AML-193 (cell line): Measurements from ENCODE around the gene CRYBG2.
"Not testable (repeated sequence)": the region's sequence is repeated elsewhere in the genome, so short reads cannot be mapped to it uniquely, and the experiment has no call there.

Experiments used
- DNase-seq, 2 experiments: peaks; one replicate each; lab custom pipeline; 2025; lab: John Stamatoyannopoulos, UW

CRYBG2 gene

GRCh38 chr1:26293911-26294463 is 59.9 kb downstream of the CRYBG2 start:
- no peak for DNase-seq

- not testable (repeated sequence) for DNase-seq
Observed at GRCh38 chr1:26292735-26293134, 61.2 kb downstream of the CRYBG2 start.

- DNase-seq: no peak
Observed at GRCh38 chr1:26291939-26292338, 62.0 kb downstream of the CRYBG2 start.

- DNase-seq: no peak
Observed at GRCh38 chr1:26291433-26291832, 62.5 kb downstream of the CRYBG2 start.

- DNase-seq: no peak
Observed at GRCh38 chr1:26290882-26291261, 63.1 kb downstream of the CRYBG2 start.

GRCh38 chr1:26290122-26290881 is 63.6 kb downstream of the CRYBG2 start:
- DNase-seq: peak in 1 of 2 experiments; percentile 28

GRCh38 chr1:26289158-26290059 is 64.5 kb downstream of the CRYBG2 start:
- DNase-seq: peak; percentile 88 to 90

GRCh38 chr1:26288311-26288941 is 65.5 kb downstream of the CRYBG2 start:
- DNase-seq: peak; percentile 16 to 36

GRCh38 chr1:26287811-26288210 is 66.1 kb downstream of the CRYBG2 start:
- no peak for DNase-seq

- DNase-seq: peak; percentile 30 to 47
Observed at GRCh38 chr1:26287033-26287711, 66.8 kb downstream of the CRYBG2 start.

GRCh38 chr1:26286064-26286416 is 67.9 kb downstream of the CRYBG2 start:
- no peak for DNase-seq

GRCh38 chr1:26285366-26286063 is 68.4 kb downstream of the CRYBG2 start:
- DNase-seq: no peak

- peak; percentile 67 to 68 for DNase-seq
Observed at GRCh38 chr1:26284597-26285347, 69.2 kb downstream of the CRYBG2 start.

- no peak for DNase-seq
Observed at GRCh38 chr1:26283871-26284596, 69.9 kb downstream of the CRYBG2 start.

GRCh38 chr1:26283279-26283853 is 70.6 kb downstream of the CRYBG2 start:
- no peak for DNase-seq

- DNase-seq: no peak
Observed at GRCh38 chr1:26282401-26282918, 71.5 kb downstream of the CRYBG2 start.

GRCh38 chr1:26281971-26282370 is 72.0 kb downstream of the CRYBG2 start:
- no peak for DNase-seq

GRCh38 chr1:26281091-26281958 is 72.6 kb downstream of the CRYBG2 start:
- no peak for DNase-seq
